ENCODE results near the gene MGAT3.

MGAT3 gene

DNA sequence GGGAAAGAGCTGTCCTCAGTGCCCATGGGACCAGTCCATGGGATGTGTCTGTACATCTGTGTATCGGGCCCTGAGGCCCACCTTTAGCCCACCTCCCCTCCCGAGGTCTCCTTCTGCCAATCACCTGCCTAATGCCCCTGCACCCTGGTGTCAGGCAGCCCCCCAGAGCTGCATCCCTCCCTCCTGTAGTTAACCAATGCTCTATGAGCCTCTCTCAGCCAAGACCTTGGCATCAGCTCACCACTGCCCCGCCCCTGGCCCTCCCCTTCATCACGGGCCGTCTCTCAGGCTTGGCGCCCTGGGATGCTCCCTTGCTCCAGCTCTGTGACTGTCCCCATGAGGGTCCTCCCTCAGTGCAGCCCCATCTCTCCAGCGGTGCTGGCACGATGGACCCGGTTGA, 18.5 kb downstream of the MGAT3 start:
- TF ChIP-seq, protein P1, sequence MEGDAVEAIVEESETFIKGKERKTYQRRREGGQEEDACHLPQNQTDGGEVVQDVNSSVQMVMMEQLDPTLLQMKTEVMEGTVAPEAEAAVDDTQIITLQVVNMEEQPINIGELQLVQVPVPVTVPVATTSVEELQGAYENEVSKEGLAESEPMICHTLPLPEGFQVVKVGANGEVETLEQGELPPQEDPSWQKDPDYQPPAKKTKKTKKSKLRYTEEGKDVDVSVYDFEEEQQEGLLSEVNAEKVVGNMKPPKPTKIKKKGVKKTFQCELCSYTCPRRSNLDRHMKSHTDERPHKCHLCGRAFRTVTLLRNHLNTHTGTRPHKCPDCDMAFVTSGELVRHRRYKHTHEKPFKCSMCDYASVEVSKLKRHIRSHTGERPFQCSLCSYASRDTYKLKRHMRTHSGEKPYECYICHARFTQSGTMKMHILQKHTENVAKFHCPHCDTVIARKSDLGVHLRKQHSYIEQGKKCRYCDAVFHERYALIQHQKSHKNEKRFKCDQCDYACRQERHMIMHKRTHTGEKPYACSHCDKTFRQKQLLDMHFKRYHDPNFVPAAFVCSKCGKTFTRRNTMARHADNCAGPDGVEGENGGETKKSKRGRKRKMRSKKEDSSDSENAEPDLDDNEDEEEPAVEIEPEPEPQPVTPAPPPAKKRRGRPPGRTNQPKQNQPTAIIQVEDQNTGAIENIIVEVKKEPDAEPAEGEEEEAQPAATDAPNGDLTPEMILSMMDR (IDR thresholded peaks at IDR 0.05; ENCODE audit: borderline replicate concordance, extremely low read depth, low read length, poor library complexity, severe bottlenecking): no peak
- TF ChIP-seq EZH2 (IDR thresholded peaks at IDR 0.05; ENCODE audit: borderline replicate concordance, low read depth, low read length, severe bottlenecking): no peak
- Histone ChIP-seq H3K9ac (ENCODE audit: low read depth, low read length) (no peak overlapping the region), H3K36me3 (ENCODE audit: insufficient read depth, low read length) (no peaks in the 10 kb centered on the region), H4K20me1 (ENCODE audit: insufficient read depth, low read length) (peaks cover 8% of the 10 kb centered on the region), H2AFZ (ENCODE audit: low read depth, low read length) (no peak overlapping the region), H3K9me3 (ENCODE audit: insufficient read depth, low read length, severe bottlenecking) (no peaks in the 10 kb centered on the region), H3K27me3 (ENCODE audit: insufficient read depth, low read length, poor library complexity) (peaks cover 3% of the 10 kb centered on the region), H3K4me2 (ENCODE audit: insufficient read depth, low read length) (no peak overlapping the region), H3K4me3 (ENCODE audit: low read depth in 1 of 2, low read length in 2 of 2) (no peak overlapping the region), H3K79me2 (ENCODE audit: insufficient read depth, low read length) (no peaks in the 10 kb centered on the region), H3K4me1 (ENCODE audit: insufficient read depth, low read length) (no peaks in the 10 kb centered on the region; the same call in 1 of the 2 replicates), H3K27ac (ENCODE audit: low read length) (no peak overlapping the region)
- no peak for ATAC-seq (ENCODE audit: insufficient read depth, low read depth)
- DNase-seq: no peak

DNA sequence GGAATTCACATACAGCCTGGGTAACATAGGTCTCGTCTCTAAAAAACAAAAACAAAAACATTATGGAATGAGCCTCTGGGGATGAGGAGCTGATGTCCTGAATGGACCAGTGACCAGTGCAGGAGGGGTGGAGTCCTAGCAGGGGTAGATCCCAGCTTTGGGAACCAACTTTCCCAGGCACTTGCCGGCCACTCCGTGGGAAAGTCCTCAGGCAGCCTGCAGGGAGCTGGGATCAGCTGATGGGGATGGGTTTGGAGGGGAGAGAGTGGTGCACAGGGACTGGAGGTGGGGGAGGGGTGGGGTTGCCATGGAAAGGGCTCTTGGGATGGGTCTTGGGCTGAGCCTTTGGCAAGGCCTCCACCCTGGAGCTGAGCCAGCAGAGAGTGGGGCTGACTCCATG, 19.1 kb downstream of the MGAT3 start:
- Histone ChIP-seq H3K36me3 (ENCODE audit: insufficient read depth, low read length) (no peaks in the 10 kb centered on the region), H3K9me3 (ENCODE audit: insufficient read depth, low read length, severe bottlenecking) (no peaks in the 10 kb centered on the region)

DNA sequence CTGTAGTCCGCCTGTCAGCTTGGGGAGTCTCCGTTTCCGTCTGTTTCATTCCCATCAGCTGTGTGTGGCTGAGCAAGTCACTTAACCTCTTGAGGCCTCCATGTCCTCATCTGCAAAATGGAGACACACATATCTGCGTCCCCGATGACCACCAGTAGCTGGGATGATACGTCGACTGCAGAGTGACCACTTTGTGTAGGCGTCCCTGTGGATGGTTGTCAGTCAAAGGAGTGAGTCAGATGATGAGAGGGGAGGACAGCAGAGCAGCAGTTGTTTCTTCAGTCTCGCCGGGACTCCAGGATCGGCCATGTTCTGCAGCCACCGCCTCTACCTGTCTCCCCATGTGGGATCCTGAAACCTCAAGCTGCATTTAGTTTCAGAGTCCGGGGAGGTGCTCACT, 19.9 kb downstream of the MGAT3 start:
- no peak overlapping the region for H3K4me2 ChIP-seq (ENCODE audit: insufficient read depth, low read length)
- no peak for TF ChIP-seq EZH2 (IDR thresholded peaks at IDR 0.05; ENCODE audit: borderline replicate concordance, low read depth, low read length, severe bottlenecking)
- TF ChIP-seq, protein P1 (IDR thresholded peaks at IDR 0.05; ENCODE audit: borderline replicate concordance, extremely low read depth, low read length, poor library complexity, severe bottlenecking): no peak

More for the DNA sequence above, 19.1 kb downstream of the MGAT3 start:
- Histone ChIP-seq H3K27ac (ENCODE audit: low read length) (no peak overlapping the region), H3K79me2 (ENCODE audit: insufficient read depth, low read length) (no peaks in the 10 kb centered on the region), H3K4me1 (ENCODE audit: insufficient read depth, low read length) (no peaks in the 10 kb centered on the region; the same call in 1 of the 2 replicates), H3K9ac (ENCODE audit: low read depth, low read length) (no peak overlapping the region), H2AFZ (ENCODE audit: low read depth, low read length) (no peak overlapping the region), H3K4me2 (ENCODE audit: insufficient read depth, low read length) (no peak overlapping the region), H3K4me3 (ENCODE audit: low read depth in 1 of 2, low read length in 2 of 2) (no peak overlapping the region), H3K27me3 (ENCODE audit: insufficient read depth, low read length, poor library complexity) (peaks cover 3% of the 10 kb centered on the region), H4K20me1 (ENCODE audit: insufficient read depth, low read length) (peaks cover 8% of the 10 kb centered on the region)
- TF ChIP-seq EZH2 (IDR thresholded peaks at IDR 0.05; ENCODE audit: borderline replicate concordance, low read depth, low read length, severe bottlenecking): no peak
- TF ChIP-seq, protein P1 (IDR thresholded peaks at IDR 0.05; ENCODE audit: borderline replicate concordance, extremely low read depth, low read length, poor library complexity, severe bottlenecking): no peak
- ATAC-seq (ENCODE audit: insufficient read depth, low read depth): no peak
- no peak for DNase-seq

DNA sequence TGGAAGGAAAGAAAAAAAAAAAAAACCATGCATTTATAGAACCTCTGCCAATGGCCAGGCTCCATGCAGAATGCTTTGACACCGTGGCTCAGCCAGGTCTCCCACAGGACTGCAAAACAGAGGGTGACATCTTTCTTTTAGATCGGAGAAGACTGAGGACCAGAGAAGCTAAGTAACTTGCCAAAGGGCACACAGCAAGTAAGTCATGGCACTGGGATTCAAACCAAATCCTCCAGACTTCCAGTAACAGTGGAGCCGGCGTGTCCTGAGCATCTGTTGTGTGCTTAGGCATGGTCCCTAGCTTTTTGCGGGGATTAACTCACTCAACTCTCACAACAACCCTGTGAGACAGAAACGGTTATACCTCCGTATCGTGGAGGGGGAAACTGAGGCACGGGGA, 20.7 kb downstream of the MGAT3 start:
- H4K20me1 ChIP-seq (ENCODE audit: insufficient read depth, low read length): peaks cover 8% of the 10 kb centered on the region
- no peaks in the 10 kb centered on the region for H3K4me1 ChIP-seq (ENCODE audit: insufficient read depth, low read length)
- no peak overlapping the region for H3K4me2 ChIP-seq (ENCODE audit: insufficient read depth, low read length)
- ATAC-seq (ENCODE audit: insufficient read depth, low read depth): no peak
- TF ChIP-seq, protein P1 (IDR thresholded peaks at IDR 0.05; ENCODE audit: borderline replicate concordance, extremely low read depth, low read length, poor library complexity, severe bottlenecking): no peak
- no peak for TF ChIP-seq EZH2 (IDR thresholded peaks at IDR 0.05; ENCODE audit: borderline replicate concordance, low read depth, low read length, severe bottlenecking)
- H3K9ac ChIP-seq (ENCODE audit: low read depth, low read length): no peak overlapping the region
- H3K4me3 ChIP-seq (ENCODE audit: low read depth in 1 of 2, low read length in 2 of 2): no peak overlapping the region
- peaks cover 3% of the 10 kb centered on the region for H3K27me3 ChIP-seq (ENCODE audit: insufficient read depth, low read length, poor library complexity)
- no peaks in the 10 kb centered on the region for H3K36me3 ChIP-seq (ENCODE audit: insufficient read depth, low read length)
- H3K79me2 ChIP-seq (ENCODE audit: insufficient read depth, low read length): no peaks in the 10 kb centered on the region
- H2AFZ ChIP-seq (ENCODE audit: low read depth, low read length): no peak overlapping the region
- H3K9me3 ChIP-seq (ENCODE audit: insufficient read depth, low read length, severe bottlenecking): no peaks in the 10 kb centered on the region
- H3K27ac ChIP-seq (ENCODE audit: low read length): no peak overlapping the region
- no peak for DNase-seq

More for the DNA sequence above, 19.9 kb downstream of the MGAT3 start:
- peaks cover 8% of the 10 kb centered on the region for H4K20me1 ChIP-seq (ENCODE audit: insufficient read depth, low read length)
- H3K9me3 ChIP-seq (ENCODE audit: insufficient read depth, low read length, severe bottlenecking): no peaks in the 10 kb centered on the region
- no peak overlapping the region for H3K9ac ChIP-seq (ENCODE audit: low read depth, low read length)
- H3K4me3 ChIP-seq (ENCODE audit: low read depth in 1 of 2, low read length in 2 of 2): no peak overlapping the region
- H3K36me3 ChIP-seq (ENCODE audit: insufficient read depth, low read length): no peaks in the 10 kb centered on the region
- H3K79me2 ChIP-seq (ENCODE audit: insufficient read depth, low read length): no peaks in the 10 kb centered on the region
- H2AFZ ChIP-seq (ENCODE audit: low read depth, low read length): no peak overlapping the region
- ATAC-seq (ENCODE audit: insufficient read depth, low read depth) (no peak), DNase-seq (no peak)
- peaks cover 3% of the 10 kb centered on the region for H3K27me3 ChIP-seq (ENCODE audit: insufficient read depth, low read length, poor library complexity)
- H3K27ac ChIP-seq (ENCODE audit: low read length): no peak overlapping the region
- no peaks in the 10 kb centered on the region; the same call in 1 of the 2 replicates for H3K4me1 ChIP-seq (ENCODE audit: insufficient read depth, low read length)

Data from DND-41 (cell line).